GM19372 (cell line): ENCODE data around the gene UIMC1.
"Not testable (repeated sequence)": the region's sequence is repeated elsewhere in the genome, so short reads cannot be mapped to it uniquely, and the experiment has no call there.

ENCODE experiments used
- ATAC-seq: cut with Tn5 transposase; IDR thresholded peaks from one replicate; pipeline ENCODE4 v1.9.1; 2021; ENCODE audit warnings: mild to moderate bottlenecking, low read depth, moderate library complexity; ENCODE audit not compliant: unreplicated experiment

The UIMC1 gene

GRCh38 chr5:177006265-177006972, at the start of gene UIMC1:
TSS of gene UIMC1 (minus strand) at chr5:177006779. CDS start at chr5:176982615, 24,164 bp downstream.
- peak; percentile 82 for ATAC-seq

GRCh38 chr5:177049285-177049684, 42.7 kb upstream of the UIMC1 start:
- no peak for ATAC-seq

- ATAC-seq = not testable (repeated sequence)
Measured at GRCh38 chr5:177048531-177048930, 42.0 kb upstream of the UIMC1 start.

GRCh38 chr5:177045631-177046030, 39.1 kb upstream of the UIMC1 start:
- ATAC-seq = no peak

GRCh38 chr5:177044641-177045040, 38.1 kb upstream of the UIMC1 start:
- no peak for ATAC-seq

- no peak for ATAC-seq
Measured at GRCh38 chr5:177043958-177044357, 37.4 kb upstream of the UIMC1 start.

- ATAC-seq = no peak
Measured at GRCh38 chr5:177043114-177043513, 36.5 kb upstream of the UIMC1 start.

GRCh38 chr5:177041936-177042335, 35.4 kb upstream of the UIMC1 start:
- no peak for ATAC-seq

- ATAC-seq = no peak
Measured at GRCh38 chr5:177040814-177041420, 34.3 kb upstream of the UIMC1 start.

- ATAC-seq = no peak
Measured at GRCh38 chr5:177036921-177037320, 30.3 kb upstream of the UIMC1 start.

GRCh38 chr5:177036443-177036842, 29.9 kb upstream of the UIMC1 start:
- no peak for ATAC-seq

- ATAC-seq = no peak
Measured at GRCh38 chr5:177035976-177036375, 29.4 kb upstream of the UIMC1 start.

- no peak for ATAC-seq
Measured at GRCh38 chr5:177029498-177029897, 22.9 kb upstream of the UIMC1 start.

GRCh38 chr5:177027665-177028064, 21.1 kb upstream of the UIMC1 start:
- ATAC-seq = no peak

- ATAC-seq = no peak
Measured at GRCh38 chr5:177025101-177025601, 18.6 kb upstream of the UIMC1 start.

GRCh38 chr5:177024559-177024958, 18.0 kb upstream of the UIMC1 start:
- ATAC-seq = no peak

- peak; percentile 10 for ATAC-seq
Measured at GRCh38 chr5:177023303-177023664, 16.7 kb upstream of the UIMC1 start.

GRCh38 chr5:177022386-177023302, 16.1 kb upstream of the UIMC1 start, which contains the start of gene ZNF346:
TSS of gene ZNF346 (plus strand) at chr5:177022696. CDS start at chr5:177022739, 43 bp downstream.
- peak; percentile 88 for ATAC-seq

GRCh38 chr5:177020033-177020432, 13.5 kb upstream of the UIMC1 start:
- no peak for ATAC-seq

- ATAC-seq = no peak
Measured at GRCh38 chr5:177018341-177018740, 11.8 kb upstream of the UIMC1 start.

GRCh38 chr5:177015156-177015555, 8.6 kb upstream of the UIMC1 start:
- ATAC-seq = no peak
